Fibroblast of lung (primary cell): ENCODE measurements around the gene RETSAT. TPM values are rescaled to one million over a fixed set of nuclear protein-coding genes. Genes with fewer than 3 reads are reported as not detected.
"Not testable (repeated sequence)": the region's sequence is repeated elsewhere in the genome, so short reads cannot be mapped to it uniquely, and the experiment has no call there.

Experiments used
- DNase-seq, 2 donors: peaks; one replicate each; pipeline versions ENCODE4 v3.0.0 to v3.0.0-alpha.2; 2010; ENCODE audit warnings: low read depth in 2 of 2
- H2AFZ ChIP-seq: 2 replicates; pipeline ENCODE4 v1.5.1; 2012; ENCODE audit warnings: low read length, control low read depth, inconsistent platforms
- H3K27ac ChIP-seq: 2 replicates; pipeline ENCODE4 v1.5.1; 2011; ENCODE audit warnings: low read length, control low read depth; ENCODE audit not compliant: insufficient read depth
- H3K27me3 ChIP-seq: 2 replicates; pipeline ENCODE4 v1.5.1; 2011; ENCODE audit warnings: mild to moderate bottlenecking, low read length; ENCODE audit not compliant: control insufficient read depth, insufficient read depth
- H3K36me3 ChIP-seq: 2 replicates; pipeline ENCODE4 v1.5.1; 2011; ENCODE audit warnings: low read length; ENCODE audit not compliant: control insufficient read depth, insufficient read depth
- H3K4me1 ChIP-seq: 2 replicates; pipeline ENCODE4 v1.5.1; 2011; ENCODE audit warnings: low read length; ENCODE audit not compliant: control insufficient read depth, insufficient read depth; ENCODE audit errors: extremely low read depth
- H3K4me2 ChIP-seq: 2 replicates; pipeline ENCODE4 v1.5.1; 2011; ENCODE audit warnings: low read length, control low read depth; ENCODE audit not compliant: insufficient read depth; ENCODE audit errors: extremely low read depth
- H3K4me3 ChIP-seq, 4 experiments: fragments of 200-600 bp in 1 of 4; sonication (generic) in 1 of 4; replicated peaks in 1 of 4; 2 replicates each; pipeline ENCODE4 v1.5.1; 2011 to 2016; ENCODE audit warnings: low read length in 4 of 4, low read depth in 3 of 4, mild to moderate bottlenecking in 3 of 4, control low read depth in 2 of 4, inconsistent platforms in 1 of 4, mixed read lengths in 1 of 4; ENCODE audit not compliant: insufficient read depth in 1 of 4; ENCODE audit errors: control extremely low read depth in 1 of 4
- H3K79me2 ChIP-seq: 2 replicates; pipeline ENCODE4 v1.5.1; 2012; ENCODE audit warnings: mild to moderate bottlenecking, low read length, inconsistent platforms; ENCODE audit not compliant: control insufficient read depth, insufficient read depth
- H3K9ac ChIP-seq: 2 replicates; pipeline ENCODE4 v1.5.1; 2011; ENCODE audit warnings: mild to moderate bottlenecking, low read length, control low read depth; ENCODE audit not compliant: insufficient read depth
- H3K9me3 ChIP-seq: 2 replicates; pipeline ENCODE4 v1.5.1; 2012; ENCODE audit warnings: low read depth, low read length; ENCODE audit not compliant: control insufficient read depth, insufficient read depth
- H4K20me1 ChIP-seq: 2 replicates; pipeline ENCODE4 v1.5.1; 2011; ENCODE audit warnings: low read length; ENCODE audit not compliant: control insufficient read depth, insufficient read depth; ENCODE audit errors: extremely low read depth
- CTCF ChIP-seq, 2 donors: IDR thresholded peaks in 1 of 2; conservative IDR thresholded peaks in 1 of 2; 1 replicate in 1 of 2; 2 replicates in 1 of 2; pipeline ENCODE4 v1.5.1; 2011 to 2012; ENCODE audit warnings: low read length in 2 of 2, control low read depth in 1 of 2, inconsistent platforms in 1 of 2, low read depth in 1 of 2, mild to moderate bottlenecking in 1 of 2
- EZH2 ChIP-seq: IDR thresholded peaks from 2 replicates; pipeline ENCODE4 v1.5.1; 2012; ENCODE audit warnings: low read length, control low read depth, mild to moderate bottlenecking; ENCODE audit errors: missing control alignments
- polyA plus RNA-seq, 2 donors: library from polyadenylated mRNA; depleted of rRNA in 1 of 2; stranded (reverse) in 1 of 2; unstranded in 1 of 2; fragments of >200 nt; gene quantifications; 2 replicates each; pipeline ENCODE4 v1.2.1, GENCODE V29; 2011 to 2012; ENCODE audit warnings: missing spikeins in 1 of 2
- total RNA-seq: library from RNA; depleted of rRNA; stranded (reverse); fragments of >200 nt; gene quantifications from 2 replicates; pipeline ENCODE4 v1.2.1, GENCODE V29; 2014

RETSAT gene
- total and polyA plus RNA-seq, 2 donors (not counting 1 experiment from before 2014, with no cell fraction given) = 38.6 to 87.0 TPM

DNA sequence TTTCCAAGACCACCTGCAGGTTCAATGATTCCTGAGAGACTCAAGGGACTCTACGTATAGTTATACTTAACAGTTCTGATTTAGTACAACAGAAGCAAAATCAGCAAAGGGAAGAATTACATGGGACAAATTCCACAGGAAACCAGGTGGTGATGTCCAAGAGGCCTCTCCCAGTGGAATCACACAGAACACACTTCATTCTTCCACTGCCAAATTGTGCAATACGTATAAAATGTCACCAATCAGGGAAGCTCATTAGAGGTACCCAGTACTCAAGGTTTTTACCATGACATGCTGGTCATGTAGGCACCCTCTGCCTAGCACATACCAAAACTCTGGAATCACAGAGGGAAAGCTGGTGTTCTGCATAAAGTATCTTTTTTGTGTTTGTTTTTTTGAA lies 33.4 kb upstream of the RETSAT start:
- Histone ChIP-seq H3K4me3 (no peak overlapping the region), H4K20me1 (no peaks in the 10 kb centered on the region), H3K4me1 (no peaks in the 10 kb centered on the region), H3K36me3 (peaks cover 4% of the 10 kb centered on the region), H3K27me3 (no peaks in the 10 kb centered on the region), H3K9ac (no peak overlapping the region), H2AFZ (no peak overlapping the region), H3K9me3 (no peaks in the 10 kb centered on the region), H3K4me2 (no peak overlapping the region), H3K27ac (no peak overlapping the region), H3K79me2 (no peaks in the 10 kb centered on the region)
- DNase-seq = no peak
- TF ChIP-seq CTCF (conservative IDR thresholded peaks at IDR 0.05 in 1 of 2, IDR thresholded peaks at IDR 0.05 in 1 of 2; ENCODE audit: low read depth in 1 of 2, low read length in 2 of 2) = no peak
- TF ChIP-seq EZH2 = no peak

- H3K4me3 ChIP-seq = no peak overlapping the region
- TF ChIP-seq CTCF (conservative IDR thresholded peaks at IDR 0.05 in 1 of 2, IDR thresholded peaks at IDR 0.05 in 1 of 2; ENCODE audit: low read depth in 1 of 2, low read length in 2 of 2) (no peak), EZH2 (no peak)
- H3K36me3 ChIP-seq = peaks cover 2% of the 10 kb centered on the region
- no peak for DNase-seq
- no peaks in the 10 kb centered on the region for H4K20me1 ChIP-seq
- H3K27ac ChIP-seq = no peak overlapping the region
- no peak overlapping the region for H3K4me2 ChIP-seq
- H3K27me3 ChIP-seq = no peaks in the 10 kb centered on the region
- H3K9me3 ChIP-seq = no peaks in the 10 kb centered on the region
- H3K79me2 ChIP-seq = no peaks in the 10 kb centered on the region
- H2AFZ ChIP-seq = no peak overlapping the region
- H3K4me1 ChIP-seq = no peaks in the 10 kb centered on the region
- no peak overlapping the region for H3K9ac ChIP-seq
Measured at GRCh38 chr2:85385746-85386145, 31.4 kb upstream of the RETSAT start.

- H3K9me3 ChIP-seq = no peaks in the 10 kb centered on the region
- no peak overlapping the region for H3K4me3 ChIP-seq
- H3K4me1 ChIP-seq = no peaks in the 10 kb centered on the region
- no peak for TF ChIP-seq EZH2
- TF ChIP-seq CTCF (conservative IDR thresholded peaks at IDR 0.05 in 1 of 2, IDR thresholded peaks at IDR 0.05 in 1 of 2; ENCODE audit: low read depth in 1 of 2, low read length in 2 of 2) = no peak
- no peak for DNase-seq
- H3K79me2 ChIP-seq = no peaks in the 10 kb centered on the region
- no peak overlapping the region for H3K9ac ChIP-seq
- H3K4me2 ChIP-seq = no peak overlapping the region
- H3K27ac ChIP-seq = no peak overlapping the region
- no peaks in the 10 kb centered on the region for H3K27me3 ChIP-seq
- peaks cover 2% of the 10 kb centered on the region for H3K36me3 ChIP-seq
- H2AFZ ChIP-seq = no peak overlapping the region
- H4K20me1 ChIP-seq = no peaks in the 10 kb centered on the region
Measured at GRCh38 chr2:85383850-85384249, 29.5 kb upstream of the RETSAT start.

GRCh38 chr2:85383151-85383550 lies 28.8 kb upstream of the RETSAT start:
- not testable (repeated sequence) for H3K27ac ChIP-seq
- DNase-seq = peak in 1 of 2 donors; percentile 7

More at GRCh38 chr2:85383151-85383550, 28.8 kb upstream of the RETSAT start:
- not testable (repeated sequence) for H3K27me3 ChIP-seq, H2AFZ ChIP-seq, H3K9ac ChIP-seq, H3K4me2 ChIP-seq, H4K20me1 ChIP-seq, H3K36me3 ChIP-seq, H3K4me1 ChIP-seq, H3K79me2 ChIP-seq, H3K4me3 ChIP-seq, H3K9me3 ChIP-seq
